DMS79 (cell line): ENCODE measurements around the gene ZNRD2.
A peak's percentile ranks its signal among the peaks of the same experiment; 100 is the strongest.

Source experiments
- DNase-seq: peaks from one replicate; lab custom pipeline; 2025; lab: John Stamatoyannopoulos, UW

The ZNRD2 gene

DNA sequence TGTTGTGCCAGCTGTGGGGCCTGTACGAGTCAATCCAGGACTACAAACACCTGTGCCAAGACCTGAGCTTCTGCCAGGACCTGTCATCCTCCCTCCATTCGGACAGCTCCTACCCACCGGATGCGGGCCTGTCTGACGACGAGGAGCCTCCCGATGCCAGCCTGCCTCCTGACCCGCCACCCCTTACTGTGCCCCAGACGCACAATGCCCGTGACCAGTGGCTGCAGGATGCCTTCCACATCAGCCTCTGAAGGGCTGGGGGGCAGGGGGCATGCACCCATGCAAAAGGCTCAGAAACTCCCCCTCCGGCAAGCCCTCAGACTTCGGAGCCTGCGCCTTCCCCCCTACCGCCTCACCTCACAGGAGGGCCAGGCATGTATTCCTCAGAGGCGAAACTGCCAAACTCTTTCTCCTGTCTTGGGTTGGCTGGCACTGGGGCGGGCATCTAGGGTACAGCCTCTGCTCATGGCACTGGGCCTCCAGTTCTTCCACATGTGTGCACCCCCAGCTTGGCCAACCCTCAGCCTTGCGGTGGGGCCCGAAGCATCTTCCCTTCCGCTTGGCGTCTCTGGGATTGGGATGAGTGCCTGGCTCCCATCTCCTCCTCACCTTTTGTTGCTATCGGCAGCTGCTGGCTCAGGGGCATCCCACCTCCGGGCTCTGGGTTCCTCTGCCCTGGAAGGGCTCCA lies 3.3 kb downstream of the ZNRD2 start:
- DNase-seq = no peak

DNA sequence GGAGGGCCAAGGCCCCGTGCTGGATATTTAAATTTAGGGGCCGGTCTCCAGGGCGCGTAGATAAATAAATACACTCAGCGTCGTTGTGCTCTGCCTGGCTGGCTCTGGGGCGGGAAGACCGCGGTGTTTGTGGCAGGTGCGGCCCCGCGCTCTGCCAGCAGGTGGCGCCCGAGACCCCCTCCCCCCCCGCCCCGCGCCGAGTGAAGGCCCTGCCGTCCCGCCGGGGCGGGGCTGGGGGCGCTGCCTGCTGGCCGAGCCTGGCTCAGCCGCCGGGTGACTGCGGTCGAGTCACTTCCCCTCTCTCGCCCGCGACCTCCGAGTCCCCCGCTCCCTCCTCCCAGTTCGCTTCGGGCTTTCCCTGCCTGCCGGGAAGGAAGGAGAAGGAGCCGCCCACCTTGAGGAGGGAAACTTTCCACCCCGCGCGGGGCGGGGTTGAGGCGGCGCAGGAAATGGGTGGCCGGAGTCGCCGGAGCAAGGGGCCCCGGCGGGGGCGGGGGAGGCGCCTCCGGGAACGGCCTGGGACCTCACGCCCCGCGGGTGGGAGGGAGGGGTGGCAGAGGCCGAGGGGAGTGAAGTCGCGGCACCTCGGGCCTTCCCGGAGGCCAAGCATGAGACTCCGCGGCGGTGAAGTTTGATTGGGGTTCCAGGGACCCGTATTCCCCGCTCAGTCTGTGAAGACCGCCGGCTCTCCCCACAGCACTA lies 4.0 kb downstream of the ZNRD2 start:
- peak; percentile 35 for DNase-seq

DNA sequence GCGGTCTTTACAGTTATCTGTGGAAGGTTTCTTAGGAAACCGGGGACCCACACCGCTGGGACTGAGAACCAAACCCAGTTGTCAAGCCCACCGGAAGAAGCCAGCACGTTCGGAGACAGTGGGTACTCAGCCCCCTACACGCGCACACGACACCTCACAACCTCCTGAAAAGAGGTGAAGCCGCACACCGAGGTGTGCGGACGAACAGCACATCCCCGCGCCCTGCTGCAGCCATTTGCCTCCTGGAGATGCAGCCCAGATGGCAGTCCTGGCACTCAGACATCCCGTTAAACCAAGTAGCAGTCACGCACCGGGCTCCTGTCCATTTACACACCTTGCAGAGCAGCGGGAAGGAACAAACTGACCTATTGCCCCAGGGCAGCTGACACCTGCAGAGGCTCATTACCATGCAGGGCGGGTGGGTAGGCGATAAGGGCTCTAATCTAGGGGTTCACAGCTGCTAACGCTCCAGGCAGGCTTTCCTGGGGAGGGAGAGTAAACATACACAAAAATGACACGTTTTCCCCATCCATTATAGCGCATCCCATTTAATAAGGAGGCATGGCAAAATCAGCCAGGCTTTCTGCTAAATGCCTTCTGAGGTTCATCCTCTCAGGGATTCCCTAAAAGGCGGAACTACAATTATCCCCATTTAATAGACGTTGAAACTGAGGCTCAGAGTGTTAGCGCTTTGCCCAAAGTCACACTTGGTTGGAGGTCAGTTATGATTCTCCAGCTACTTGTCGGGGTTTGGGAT lies 4.7 kb downstream of the ZNRD2 start:
- DNase-seq = no peak

DNA sequence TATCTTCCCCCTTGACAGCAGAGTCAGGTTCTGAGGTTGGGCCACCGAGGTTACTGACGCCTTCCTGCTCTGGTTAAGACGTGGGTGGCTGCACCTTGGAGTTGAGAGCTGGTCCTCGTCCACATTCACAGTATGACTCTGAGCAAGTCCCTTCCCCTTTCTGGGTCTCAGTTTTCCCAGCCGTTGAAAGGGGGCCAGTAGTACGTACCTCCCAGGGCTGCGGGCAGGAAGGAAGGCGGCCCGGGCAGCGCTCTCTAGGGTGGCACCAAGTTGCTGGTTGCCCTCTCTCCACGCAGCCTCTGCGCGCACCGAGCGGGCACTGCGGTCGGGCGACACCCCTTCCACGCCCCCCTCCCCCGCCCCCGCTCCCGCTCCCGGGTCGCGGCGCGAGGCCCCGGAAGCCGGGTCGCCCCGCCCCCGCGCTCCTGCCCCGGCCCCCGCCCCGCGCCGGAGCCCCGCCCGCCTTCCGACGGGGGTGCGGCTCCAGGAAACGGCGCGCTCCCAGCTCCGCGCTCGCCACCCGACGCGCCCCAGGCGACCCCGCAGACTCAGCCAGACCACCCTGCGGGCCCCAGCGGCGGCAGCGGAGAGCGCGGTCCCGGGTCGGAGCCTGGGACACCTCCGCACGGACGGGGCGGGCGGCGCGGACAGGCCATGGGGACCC lies 5.4 kb downstream of the ZNRD2 start, which contains the start of gene EHBP1L1:
Gene EHBP1L1 (plus strand): TSS at position 486 of the 664 bp plus-strand sequence. CDS start 250 bp downstream, outside the sequence.
- no peak for DNase-seq

DNA sequence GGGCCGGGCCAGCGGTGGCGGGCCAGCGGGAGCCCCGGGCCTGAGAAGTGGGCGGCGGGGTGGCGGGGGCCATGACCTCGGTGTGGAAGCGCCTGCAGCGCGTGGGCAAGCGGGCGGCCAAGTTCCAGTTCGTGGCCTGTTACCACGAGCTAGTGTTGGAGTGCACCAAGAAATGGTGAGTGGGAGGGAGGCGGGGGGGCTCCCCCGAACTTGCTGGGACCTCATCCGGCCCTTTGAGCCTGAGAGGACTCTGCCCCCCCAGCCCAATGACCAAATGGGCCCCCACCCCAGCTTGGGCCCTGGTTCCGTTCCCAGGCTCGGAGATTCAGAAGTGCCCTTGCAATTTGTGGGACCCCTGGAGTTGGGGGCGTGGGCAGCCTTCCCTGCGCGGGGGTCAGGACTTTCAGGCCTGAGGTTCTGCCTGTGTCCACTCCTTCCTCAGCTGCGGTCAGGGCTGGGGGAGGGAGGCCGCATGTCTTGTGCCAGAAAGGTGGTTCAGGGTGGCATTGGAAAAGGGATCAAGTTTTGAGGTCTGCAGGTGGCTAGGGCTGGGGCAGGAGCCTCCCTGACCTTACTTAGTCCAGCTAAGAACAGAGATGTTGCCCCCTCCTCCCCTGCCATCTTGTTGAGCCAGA lies 6.1 kb downstream of the ZNRD2 start:
- DNase-seq = no peak

DNA sequence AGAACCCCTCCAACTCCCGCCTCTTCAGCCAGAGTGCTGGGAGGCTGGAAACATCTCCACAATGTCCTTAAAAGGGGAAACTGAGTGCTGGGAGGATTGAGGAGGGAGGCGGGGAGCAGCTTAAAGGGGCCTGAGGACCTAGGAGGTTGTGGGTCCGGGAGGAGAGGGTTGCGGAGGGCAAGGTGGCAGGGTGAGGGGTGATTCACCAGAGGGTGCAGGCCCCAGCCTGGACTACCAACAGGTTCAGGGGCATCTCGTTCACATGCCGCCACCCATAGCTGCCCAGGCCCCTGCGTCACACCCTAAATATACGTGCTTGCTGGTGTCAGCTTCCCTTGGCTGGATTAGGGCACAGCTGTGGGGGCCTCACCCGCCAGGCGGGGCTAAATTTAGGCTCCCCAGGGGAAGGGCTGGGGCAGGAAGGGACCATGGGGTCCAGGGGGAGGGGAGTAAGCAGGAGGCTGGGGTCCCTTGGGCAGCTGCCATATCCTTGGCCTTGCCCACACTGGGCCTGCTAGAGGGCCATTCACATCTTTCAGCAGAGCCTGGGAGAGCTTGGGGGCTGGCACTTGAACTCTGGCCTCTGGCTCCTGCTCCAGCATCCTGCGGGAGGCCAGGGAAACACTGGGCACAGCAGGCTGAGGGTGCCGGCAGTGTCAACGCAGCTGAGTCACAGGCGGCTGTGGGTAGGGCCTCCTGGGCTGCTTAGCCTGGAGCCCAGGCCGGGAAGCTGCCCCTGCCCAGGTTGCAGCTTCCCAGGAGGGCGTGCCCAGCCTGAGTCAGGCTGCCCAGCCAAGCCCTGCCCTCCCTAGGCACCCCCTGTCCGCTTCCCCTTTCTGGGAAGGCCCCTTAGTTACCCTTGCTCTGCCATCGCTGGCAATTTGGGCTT lies 6.8 kb downstream of the ZNRD2 start:
- DNase-seq = no peak

DNA sequence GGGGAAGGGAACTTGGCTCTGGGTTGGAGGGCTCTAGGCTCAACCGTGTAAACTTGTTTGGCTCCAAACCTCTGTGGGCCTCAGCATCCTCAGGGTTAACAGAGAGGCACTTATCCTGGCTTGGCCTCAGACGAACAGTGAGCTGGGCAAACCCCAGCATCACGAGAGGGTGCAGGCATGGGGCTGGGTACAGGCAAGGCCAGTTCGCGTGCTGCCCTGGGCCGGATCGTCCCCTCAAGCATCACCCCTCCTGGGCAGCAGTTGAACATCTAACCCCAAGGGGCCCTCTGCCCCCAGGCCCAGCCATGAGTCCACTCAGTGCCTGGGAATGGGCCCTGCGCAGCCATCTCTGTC lies 7.5 kb downstream of the ZNRD2 start:
- DNase-seq = no peak

DNA sequence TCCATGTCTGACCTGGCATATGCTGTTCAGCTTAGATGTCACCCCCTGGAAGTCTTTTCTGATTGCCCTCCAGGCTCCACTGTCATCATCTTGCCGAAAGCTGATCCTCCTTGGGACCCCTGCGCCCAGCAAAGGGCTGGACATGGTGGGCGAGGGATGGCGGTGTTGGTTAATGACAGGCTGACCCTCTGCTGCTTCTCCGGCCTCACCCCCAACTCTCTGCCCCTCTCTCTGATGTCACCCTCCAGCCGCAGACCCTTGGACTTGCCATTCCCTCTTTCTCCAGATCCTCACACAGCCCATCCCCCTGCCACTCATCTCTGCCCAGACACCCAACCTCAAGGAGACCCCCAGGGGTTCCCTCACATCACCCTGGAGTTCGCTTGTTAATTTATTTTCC lies 7.9 kb downstream of the ZNRD2 start:
- no peak for DNase-seq

DNA sequence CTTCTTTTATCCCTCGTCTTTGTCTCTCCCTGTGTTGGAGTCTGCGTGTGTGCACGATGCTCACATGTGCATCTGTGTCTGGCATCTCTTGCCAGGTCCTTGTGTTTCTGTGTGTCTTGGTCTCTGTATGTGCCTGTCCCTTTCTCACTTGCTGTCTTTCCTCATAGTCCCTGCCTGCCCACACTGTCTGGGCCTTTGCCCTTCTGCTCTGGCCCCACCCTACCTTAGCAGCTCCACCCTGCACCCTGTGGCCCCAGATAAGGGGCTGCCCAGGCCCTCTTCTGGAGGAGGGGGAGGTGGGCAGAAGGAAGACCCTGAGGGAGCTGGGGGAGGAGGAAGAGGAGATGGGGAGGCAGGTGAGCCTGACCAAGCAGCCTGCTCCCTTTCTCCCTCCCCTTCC lies 8.4 kb downstream of the ZNRD2 start:
- DNase-seq = no peak

DNA sequence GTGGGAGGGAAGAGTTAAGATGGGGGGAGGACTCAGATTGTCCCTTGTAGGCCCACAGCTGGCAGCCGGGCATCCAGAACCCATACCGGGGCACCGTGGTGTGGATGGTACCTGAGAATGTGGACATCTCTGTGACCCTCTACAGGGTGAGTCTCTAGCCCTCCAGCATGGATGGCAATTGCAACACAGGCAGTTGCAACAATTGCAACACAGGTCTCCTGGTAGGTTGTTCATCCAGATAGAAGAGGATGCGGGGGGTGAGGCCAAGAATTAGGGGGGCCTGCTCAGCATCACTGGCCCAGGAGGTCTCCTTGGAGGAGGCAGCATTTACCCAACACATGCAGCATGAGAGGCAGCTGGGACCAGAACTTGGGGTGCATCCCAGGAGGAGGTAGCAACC lies 9.0 kb downstream of the ZNRD2 start:
- no peak for DNase-seq

DNA sequence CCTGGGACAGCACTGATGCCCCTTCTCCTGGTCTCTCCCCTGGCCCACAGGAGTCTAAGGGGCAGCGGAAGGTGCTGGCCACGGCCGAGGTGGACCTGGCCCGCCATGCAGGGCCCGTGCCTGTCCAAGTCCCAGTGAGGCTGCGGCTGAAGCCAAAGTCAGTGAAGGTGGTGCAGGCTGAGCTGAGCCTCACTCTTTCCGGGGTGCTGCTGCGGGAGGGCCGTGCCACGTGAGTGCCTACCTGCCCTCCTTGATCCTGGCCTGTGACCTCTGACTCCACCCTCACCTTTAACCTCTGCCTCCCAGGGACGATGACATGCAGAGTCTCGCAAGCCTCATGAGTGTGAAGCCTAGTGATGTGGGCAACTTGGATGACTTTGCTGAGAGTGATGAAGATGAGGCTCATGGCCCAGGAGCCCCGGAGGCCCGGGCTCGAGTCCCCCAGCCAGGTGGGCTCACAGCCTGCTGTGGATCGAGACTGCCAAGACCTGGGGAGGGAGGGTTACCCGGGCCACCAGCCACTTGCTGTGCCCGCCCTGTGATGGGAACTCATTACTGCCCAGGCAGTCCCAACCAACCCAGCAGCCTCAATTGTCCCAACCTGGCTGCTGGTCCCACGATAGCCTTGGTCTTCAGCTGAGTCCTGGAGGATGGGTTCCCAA lies 9.9 kb downstream of the ZNRD2 start:
- no peak for DNase-seq

DNA sequence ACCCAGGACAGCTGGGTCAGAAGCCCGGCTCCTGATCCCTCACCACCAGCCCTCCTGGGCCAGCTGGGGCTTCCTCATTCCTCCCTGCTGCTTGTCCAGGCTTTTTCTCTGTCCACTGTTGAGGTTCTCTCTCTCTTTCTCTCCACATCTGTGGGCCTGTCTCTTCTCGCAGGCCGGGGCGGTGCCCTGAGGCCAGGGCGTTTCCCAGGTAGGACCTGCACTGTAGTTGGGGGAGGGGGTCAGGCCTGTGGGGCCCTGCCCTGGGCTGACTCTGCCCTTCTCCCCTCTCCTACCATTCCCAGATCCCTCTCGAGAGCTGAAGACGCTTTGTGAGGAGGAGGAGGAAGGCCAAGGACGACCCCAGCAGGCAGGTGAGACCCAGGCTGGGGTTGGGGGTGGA lies 10.5 kb downstream of the ZNRD2 start:
- no peak for DNase-seq

DNA sequence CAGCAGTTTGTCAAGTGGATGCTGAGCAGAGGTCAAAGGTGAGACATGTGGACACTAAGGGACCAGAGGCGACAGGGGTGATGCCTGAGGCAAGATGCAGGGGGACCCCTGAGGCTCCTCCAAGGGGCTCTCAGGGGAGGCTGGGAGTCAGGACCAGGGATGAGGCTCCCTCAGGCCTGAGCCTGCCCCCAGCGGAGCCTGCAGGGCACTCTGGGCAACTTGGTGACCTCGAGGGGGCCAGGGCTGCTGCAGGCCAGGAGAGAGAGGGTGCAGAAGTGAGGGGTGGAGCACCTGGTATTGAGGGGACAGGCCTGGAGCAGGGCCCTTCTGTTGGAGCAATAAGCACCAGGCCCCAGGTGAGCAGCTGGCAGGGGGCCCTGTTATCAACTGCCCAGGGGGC lies 11.7 kb downstream of the ZNRD2 start:
- no peak for DNase-seq

DNA sequence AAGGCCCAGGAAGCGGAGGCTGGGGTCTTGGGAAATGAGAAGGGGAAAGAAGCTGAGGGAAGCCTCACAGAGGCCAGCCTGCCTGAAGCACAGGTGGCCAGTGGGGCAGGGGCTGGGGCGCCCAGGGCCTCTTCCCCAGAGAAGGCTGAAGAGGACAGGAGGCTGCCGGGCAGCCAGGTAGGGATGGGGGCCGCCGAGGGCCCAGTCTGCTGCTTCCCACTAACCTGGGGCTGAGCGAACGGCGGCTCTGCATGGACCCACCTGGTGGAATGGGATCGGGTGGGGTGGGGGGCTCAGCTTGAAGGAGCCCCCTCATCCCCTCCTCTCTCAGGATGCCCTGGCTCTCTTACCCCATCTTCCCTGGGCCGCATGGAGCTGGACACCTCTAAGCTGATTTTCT lies 13.3 kb downstream of the ZNRD2 start:
- no peak for DNase-seq

DNA sequence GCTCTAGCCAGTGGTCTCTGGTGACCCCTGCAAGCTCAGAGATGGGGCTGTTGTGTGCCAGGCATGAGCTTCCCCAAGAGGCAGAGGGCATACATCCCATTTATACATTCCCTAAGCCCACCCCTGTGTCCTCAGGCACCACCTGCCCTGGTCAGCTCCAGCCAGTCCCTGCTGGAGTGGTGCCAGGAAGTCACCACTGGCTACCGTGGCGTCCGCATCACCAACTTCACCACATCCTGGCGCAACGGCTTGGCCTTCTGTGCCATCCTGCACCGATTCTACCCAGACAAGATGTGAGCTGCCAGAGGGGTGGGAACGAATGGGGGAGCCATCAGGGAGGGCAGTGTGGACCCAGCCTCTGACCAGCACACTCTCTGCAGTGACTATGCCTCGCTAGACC lies 13.8 kb downstream of the ZNRD2 start:
- no peak for DNase-seq

DNA sequence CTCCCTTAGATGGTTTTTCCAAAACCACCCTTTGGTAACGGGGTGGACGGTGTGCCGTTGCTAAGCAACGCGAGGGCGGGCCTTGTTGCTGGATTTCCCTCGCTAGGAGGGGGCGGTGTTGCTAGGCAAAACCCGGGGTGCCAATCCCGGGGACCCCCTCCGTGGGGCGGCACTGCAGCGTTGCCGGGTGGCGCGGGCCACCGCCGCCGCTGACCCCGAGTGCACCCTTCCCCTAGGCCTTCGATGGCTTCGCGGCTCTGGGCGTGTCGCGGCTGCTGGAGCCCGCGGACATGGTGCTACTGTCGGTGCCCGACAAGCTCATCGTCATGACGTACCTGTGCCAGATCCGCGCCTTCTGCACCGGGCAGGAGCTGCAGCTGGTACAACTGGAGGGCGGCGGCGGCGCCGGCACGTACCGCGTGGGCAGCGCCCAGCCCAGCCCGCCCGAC lies 14.5 kb downstream of the ZNRD2 start:
- DNase-seq = no peak

DNA sequence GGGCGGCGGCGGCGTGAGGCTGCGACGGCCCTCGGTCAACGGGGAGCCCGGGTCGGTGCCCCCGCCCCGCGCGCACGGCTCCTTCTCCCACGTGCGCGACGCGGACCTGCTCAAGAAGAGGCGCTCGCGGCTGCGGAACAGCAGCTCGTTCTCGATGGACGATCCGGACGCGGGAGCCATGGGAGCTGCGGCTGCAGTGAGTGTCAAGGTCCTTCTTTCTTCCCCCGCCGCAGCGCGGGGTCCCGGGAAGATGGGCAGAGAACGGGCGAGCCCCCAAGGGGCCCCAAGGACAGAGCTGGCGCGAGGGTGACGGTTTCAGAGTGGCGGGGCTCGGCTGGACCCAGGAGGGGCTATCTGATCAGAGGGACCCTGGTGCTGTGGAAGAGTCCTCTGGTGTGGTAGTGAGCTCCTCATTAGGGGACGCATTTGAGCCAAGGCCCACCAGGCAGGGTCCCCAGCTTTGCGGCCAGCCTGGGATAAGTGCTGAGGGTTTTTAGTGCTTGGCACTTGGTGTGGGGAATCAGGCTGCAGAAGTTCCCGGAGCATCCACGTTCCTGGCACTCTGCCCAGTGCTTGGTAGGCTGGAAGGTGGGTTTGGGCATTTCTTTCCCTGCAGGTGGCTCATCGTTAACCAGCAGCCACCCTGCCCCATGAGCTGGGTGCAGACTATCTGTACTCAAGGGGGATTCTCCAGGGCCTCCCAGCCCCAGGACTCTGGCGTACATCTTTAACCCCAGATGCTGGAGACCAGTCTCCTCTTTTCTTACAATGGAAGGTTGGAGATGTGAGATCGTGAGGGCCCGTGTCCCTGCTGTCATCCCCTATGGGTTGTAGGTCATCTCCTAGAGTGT lies 15.3 kb downstream of the ZNRD2 start:
- no peak for DNase-seq

DNA sequence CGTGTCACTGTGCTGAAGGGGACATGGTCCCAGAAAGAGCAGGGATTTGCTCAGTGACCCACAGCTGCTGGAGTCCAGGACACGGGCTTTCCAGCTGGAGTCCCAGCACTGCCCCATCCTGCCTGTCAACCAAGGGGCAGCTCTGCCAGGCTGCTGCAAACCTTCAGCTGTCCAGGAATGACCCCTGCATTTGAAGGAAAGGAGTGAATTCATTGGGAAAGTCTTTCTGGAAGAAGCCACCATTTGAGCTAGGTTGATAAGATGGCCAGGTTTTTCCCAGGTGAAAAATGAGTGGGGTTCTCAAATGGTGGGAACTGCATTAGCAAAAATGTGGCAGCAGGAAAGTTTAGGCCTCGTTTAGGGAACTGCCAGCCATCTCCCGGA lies 16.0 kb downstream of the ZNRD2 start:
- DNase-seq = no peak

DNA sequence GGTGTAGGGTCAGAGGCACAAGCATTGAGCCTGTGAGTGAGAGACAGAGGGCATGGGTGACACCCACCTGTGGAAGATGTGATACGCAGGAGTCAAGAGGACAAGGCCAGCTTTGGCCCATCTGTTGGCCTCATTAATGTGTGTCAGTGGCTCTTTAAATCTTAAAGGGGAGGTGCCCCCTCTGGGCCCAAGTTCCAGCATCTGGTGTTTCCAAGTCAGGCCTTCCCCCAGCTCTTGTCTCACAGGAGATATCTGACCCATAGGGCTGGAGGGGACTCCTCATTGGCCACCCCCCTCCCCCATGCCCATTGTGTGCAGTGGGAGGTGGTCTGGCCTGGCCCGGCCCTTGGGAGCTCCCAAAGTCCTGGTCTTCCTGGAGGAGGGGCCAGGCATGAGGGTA lies 16.4 kb downstream of the ZNRD2 start:
- no peak for DNase-seq
